ENCODE results near the gene SLC9A8.
"Not testable (repeated sequence)": the region's sequence is repeated elsewhere in the genome, so short reads cannot be mapped to it uniquely, and the experiment has no call there.

SLC9A8 gene

GRCh38 chr20:49893242-49894072 lies 80.8 kb downstream of the SLC9A8 start:
- peak; percentile 20 for DNase-seq (ENCODE audit: low read depth)

GRCh38 chr20:49894073-49894470 lies 81.4 kb downstream of the SLC9A8 start:
- DNase-seq (ENCODE audit: low read depth) = no peak

GRCh38 chr20:49895474-49896093 lies 83.0 kb downstream of the SLC9A8 start:
- not testable (repeated sequence) for DNase-seq (ENCODE audit: low read depth)

- no peak for DNase-seq (ENCODE audit: low read depth)
These were observed 83.6 kb downstream of the SLC9A8 start for GRCh38 chr20:49896204-49896603.

GRCh38 chr20:49899541-49900383 lies 87.1 kb downstream of the SLC9A8 start:
- DNase-seq (ENCODE audit: low read depth) = no peak

- no peak for DNase-seq (ENCODE audit: low read depth)
These were observed 89.0 kb downstream of the SLC9A8 start for GRCh38 chr20:49901588-49901987.

- DNase-seq (ENCODE audit: low read depth) = no peak
These were observed 92.0 kb downstream of the SLC9A8 start for GRCh38 chr20:49904440-49905214.

GRCh38 chr20:49905415-49906091 lies 92.9 kb downstream of the SLC9A8 start:
- no peak for DNase-seq (ENCODE audit: low read depth)

- no peak for DNase-seq (ENCODE audit: low read depth)
These were observed 93.5 kb downstream of the SLC9A8 start for GRCh38 chr20:49906101-49906604.

GRCh38 chr20:49906615-49907154 lies 94.1 kb downstream of the SLC9A8 start:
- no peak for DNase-seq (ENCODE audit: low read depth)

GRCh38 chr20:49907405-49908257 lies 95.0 kb downstream of the SLC9A8 start:
- DNase-seq (ENCODE audit: low read depth) = no peak

- DNase-seq (ENCODE audit: low read depth) = no peak
These were observed 95.6 kb downstream of the SLC9A8 start for GRCh38 chr20:49908258-49908565.

GRCh38 chr20:49909499-49910339 lies 97.1 kb downstream of the SLC9A8 start:
- DNase-seq (ENCODE audit: low read depth) = no peak

GRCh38 chr20:49910340-49910706 lies 97.7 kb downstream of the SLC9A8 start:
- DNase-seq (ENCODE audit: low read depth) = no peak

GRCh38 chr20:49913399-49914047 lies 100.9 kb downstream of the SLC9A8 start:
- no peak for DNase-seq (ENCODE audit: low read depth)

- no peak for DNase-seq (ENCODE audit: low read depth)
These were observed 101.9 kb downstream of the SLC9A8 start for GRCh38 chr20:49914310-49915117.

GRCh38 chr20:49915118-49915379 lies 102.4 kb downstream of the SLC9A8 start:
- no peak for DNase-seq (ENCODE audit: low read depth)

Data from GM04503 (cell line).